Measurements from ENCODE around the gene DNAJC1. TPM values are rescaled to one million over a fixed set of nuclear protein-coding genes. Genes with fewer than 3 reads are reported as not detected.

DNAJC1 gene
- total and polyA plus RNA-seq, 2 of the 8 experiments (the other 6 are each of a cell fraction or from before 2014, with no cell fraction given): 6.8 to 14.8 TPM

GRCh38 chr10:21751341-21752310, 251.9 kb downstream of the DNAJC1 start (continued):
- TF ChIP-seq CTCF (IDR thresholded peaks at IDR 0.05; ENCODE audit: control extremely low read depth in 1 of 3, insufficient read depth in 1 of 3, low read depth in 1 of 3, low read length in 3 of 3): no peak
- TF ChIP-seq TAF7 (optimal IDR thresholded peaks at IDR 0.05; ENCODE audit: borderline replicate concordance, low read depth, low read length): no peak
- TF ChIP-seq POLR2AphosphoS5 (IDR thresholded peaks at IDR 0.05; ENCODE audit: low read depth, low read length): peak; percentile 51
- no peak for TF ChIP-seq SIRT6 (IDR thresholded peaks at IDR 0.05; ENCODE audit: low read length)
- TF ChIP-seq CBX8 (IDR thresholded peaks at IDR 0.05; ENCODE audit: borderline replicate concordance, low read depth, low read length): no peak
